Breast epithelium (tissue), 4 donors: ENCODE data around the gene CHN1. TPM values are rescaled to one million over a fixed set of nuclear protein-coding genes. Genes with fewer than 3 reads are reported as not detected.

Experiments used
- DNase-seq, 2 donors: peaks; one replicate each; pipeline ENCODE4 v3.0.0-alpha.2; 2019; ENCODE audit warnings: low spot score in 2 of 2
- H3K27ac ChIP-seq, 2 donors: fragments of 200-600 bp; sonication (generic) in 1 of 2; one replicate each; pipeline ENCODE4 v1.5.1; 2016 to 2019; ENCODE audit warnings: mild to moderate bottlenecking in 1 of 2
- H3K27me3 ChIP-seq, 2 donors: fragments of 200-600 bp; sonication (generic) in 1 of 2; one replicate each; pipeline versions ENCODE4 v1.5.1 to v1.6.0; 2017 to 2019; ENCODE audit warnings: control low read depth in 1 of 2, mild to moderate bottlenecking in 1 of 2
- H3K36me3 ChIP-seq: fragments of 200-600 bp; one replicate; pipeline ENCODE4 v1.5.1; 2019
- H3K4me1 ChIP-seq, 2 donors: fragments of 200-600 bp; sonication (generic); one replicate each; pipeline ENCODE4 v1.5.1; 2016 to 2019; ENCODE audit warnings: control low read depth in 1 of 2
- H3K4me3 ChIP-seq, 3 donors: fragments of 200-600 bp; sonication (generic); 1 replicate in 2 of 3; 2 replicates in 1 of 3; pipeline ENCODE4 v1.5.1; 2016 to 2019; ENCODE audit warnings: mild to moderate bottlenecking in 3 of 3, moderate library complexity in 2 of 3
- H3K9me3 ChIP-seq, 2 donors: fragments of 200-600 bp; sonication (generic) in 1 of 2; one replicate each; pipeline ENCODE4 v1.5.1; 2016 to 2019; ENCODE audit warnings: control low read depth in 1 of 2
- CTCF ChIP-seq, 3 donors: fragments of 450-650 bp; IDR thresholded peaks; one replicate each; pipeline ENCODE4 v1.5.1; 2016 to 2017; ENCODE audit warnings: antibody characterized with exemption in 3 of 3, mild to moderate bottlenecking in 3 of 3, moderate library complexity in 3 of 3
- POLR2A ChIP-seq: fragments of 450-650 bp; IDR thresholded peaks from one replicate; pipeline ENCODE4 v1.6.1; 2016; ENCODE audit warnings: antibody characterized with exemption, mild to moderate bottlenecking, moderate library complexity
- POLR2AphosphoS5 ChIP-seq, 3 donors: sonication (generic); formaldehyde crosslinking; IDR thresholded peaks; one replicate each; pipeline ENCODE4 v1.6.1; 2017; ENCODE audit warnings: antibody characterized with exemption in 3 of 3
- intact Hi-C: fragments of 100-400 bp; cut with DNase I; formaldehyde crosslinking; loops from one replicate; pipeline ENCODE4 v1.15.1; 2023; ENCODE audit warnings: low total_unique reads
- total RNA-seq, 3 donors: library from RNA; depleted of rRNA; stranded (reverse); fragments of >200 nt; gene quantifications; one replicate each; pipeline ENCODE4 v1.1.0, GENCODE V29; 2016

CHN1 gene
- total RNA-seq, 3 donors from 2014 or later, result 9.8 to 14.7 (median 13.4) TPM

- H3K4me3 ChIP-seq, result no peak overlapping the region
- no peaks in the 10 kb centered on the region for H3K36me3 ChIP-seq
- DNase-seq, result no peak
- no peaks in the 10 kb centered on the region for H3K9me3 ChIP-seq
- H3K4me1 ChIP-seq, result no peaks in the 10 kb centered on the region
- H3K27ac ChIP-seq, result no peak overlapping the region
- H3K27me3 ChIP-seq, result peaks cover 0 to 15% of the 10 kb centered on the region in 2 donors
- intact Hi-C loops, result no loop called here
- TF ChIP-seq CTCF (IDR thresholded peaks at IDR 0.05) (no peak), POLR2AphosphoS5 (IDR thresholded peaks at IDR 0.05) (no peak), POLR2A (no peak)
Measured at GRCh38 chr2:175002547-175003274, 2.5 kb downstream of the CHN1 start.

DNA sequence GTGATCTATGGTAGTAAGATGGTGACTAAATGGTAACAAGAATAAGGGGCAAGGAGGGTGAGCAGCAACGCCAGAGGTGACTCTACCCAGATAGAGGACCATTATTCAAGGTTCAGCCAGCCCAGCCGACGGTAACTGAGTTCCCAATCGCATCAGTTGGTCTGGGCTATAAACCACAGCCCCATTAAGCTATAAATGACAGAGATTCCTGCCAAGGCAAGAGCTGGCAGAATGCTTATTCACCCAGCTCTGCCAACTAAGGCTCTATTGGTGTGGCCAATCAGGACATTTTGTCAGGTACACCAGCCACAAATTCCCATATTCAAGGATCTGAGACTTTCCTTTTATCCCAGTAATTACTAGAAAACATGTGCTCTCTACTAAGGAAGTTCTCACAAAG is 3.6 kb downstream of the CHN1 start:
- no peak overlapping the region for H3K27ac ChIP-seq

DNA sequence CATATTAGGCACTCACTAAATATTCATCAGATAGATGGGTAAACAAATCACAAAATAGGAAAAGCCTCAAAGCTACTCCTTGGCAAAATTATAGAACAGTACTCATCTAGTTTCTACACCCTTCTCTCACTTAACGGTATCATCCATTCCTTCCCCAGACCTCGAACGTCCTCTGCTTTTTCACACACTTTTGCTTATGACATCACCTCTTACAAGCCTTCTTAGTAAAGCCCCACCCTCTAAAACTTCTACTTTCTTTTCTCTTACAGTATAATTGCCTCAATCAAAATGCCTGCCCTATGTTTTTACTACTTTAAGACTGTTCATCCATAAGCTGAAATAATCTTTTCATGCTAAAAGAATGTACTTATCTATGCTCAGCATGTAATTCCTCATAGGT is 8.1 kb downstream of the CHN1 start:
- intact Hi-C loops, result no loop called here
- Histone ChIP-seq H3K27ac (no peak overlapping the region), H3K9me3 (no peaks in the 10 kb centered on the region), H3K27me3 (no peaks in the 10 kb centered on the region), H3K4me3 (no peak overlapping the region), H3K4me1 (no peaks in the 10 kb centered on the region), H3K36me3 (no peaks in the 10 kb centered on the region)
- TF ChIP-seq POLR2A, result no peak
- TF ChIP-seq POLR2AphosphoS5 (IDR thresholded peaks at IDR 0.05), result no peak
- TF ChIP-seq CTCF (IDR thresholded peaks at IDR 0.05), result no peak
- no peak for DNase-seq

More for the DNA sequence above, 3.6 kb downstream of the CHN1 start:
- DNase-seq, result no peak
- no peaks in the 10 kb centered on the region for H3K9me3 ChIP-seq
- TF ChIP-seq POLR2AphosphoS5 (IDR thresholded peaks at IDR 0.05), result no peak
- no peak for TF ChIP-seq CTCF (IDR thresholded peaks at IDR 0.05)
- no peak for TF ChIP-seq POLR2A
- peaks cover 0 to 9% of the 10 kb centered on the region in 2 donors for H3K27me3 ChIP-seq
- no peak overlapping the region for H3K4me3 ChIP-seq
- no peaks in the 10 kb centered on the region for H3K4me1 ChIP-seq
- intact Hi-C loops, result no loop called here
- H3K36me3 ChIP-seq, result no peaks in the 10 kb centered on the region

DNA sequence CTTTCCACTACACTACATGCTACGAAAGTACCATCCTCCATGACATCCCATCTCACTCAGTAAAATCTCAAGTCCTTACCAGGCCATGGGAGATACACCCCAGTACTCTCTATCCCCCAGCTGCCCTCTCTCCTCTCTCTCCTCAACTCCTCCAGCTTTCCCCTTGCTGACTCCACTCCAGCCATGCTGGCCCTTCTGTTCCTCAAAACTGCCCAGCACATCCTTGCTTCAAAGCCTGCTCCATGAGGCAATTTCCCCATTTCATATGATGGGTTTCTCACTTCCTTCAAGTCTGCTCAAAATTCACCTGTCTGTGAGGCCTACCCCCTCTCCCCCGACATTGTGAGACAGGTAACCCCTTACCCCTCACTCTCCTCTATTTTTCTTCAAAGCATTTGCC is 8.6 kb downstream of the CHN1 start:
- intact Hi-C loops, result no loop called here
- no peaks in the 10 kb centered on the region for H3K36me3 ChIP-seq
- TF ChIP-seq CTCF (IDR thresholded peaks at IDR 0.05) (no peak), POLR2AphosphoS5 (IDR thresholded peaks at IDR 0.05) (no peak), POLR2A (no peak)

DNA sequence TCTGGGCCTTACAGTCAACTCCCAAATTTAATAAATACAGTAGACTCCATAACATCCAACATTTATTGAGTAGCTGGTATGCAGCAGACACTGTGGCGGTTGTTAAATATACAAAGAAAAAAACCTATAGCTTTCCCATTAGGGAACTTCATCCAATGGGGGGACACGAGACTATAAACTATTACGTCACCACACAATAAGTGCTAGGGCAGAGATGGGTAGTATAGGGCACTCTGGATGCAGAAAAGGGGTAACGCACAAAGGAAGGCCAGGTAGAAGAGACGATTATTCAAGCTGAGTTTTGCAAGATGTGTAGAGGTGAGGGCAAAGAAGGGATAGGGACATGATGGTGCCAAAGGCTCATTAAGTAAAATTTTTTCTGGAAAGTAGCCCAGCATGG is 10.8 kb downstream of the CHN1 start:
- Histone ChIP-seq H3K27ac (no peak overlapping the region), H3K9me3 (no peaks in the 10 kb centered on the region), H3K27me3 (no peaks in the 10 kb centered on the region), H3K36me3 (no peaks in the 10 kb centered on the region), H3K4me1 (no peaks in the 10 kb centered on the region), H3K4me3 (no peak overlapping the region)
- DNase-seq, result no peak
- intact Hi-C loops, result no loop called here
- TF ChIP-seq POLR2A, result no peak
- no peak for TF ChIP-seq POLR2AphosphoS5 (IDR thresholded peaks at IDR 0.05)
- no peak for TF ChIP-seq CTCF (IDR thresholded peaks at IDR 0.05)

More for the DNA sequence above, 8.6 kb downstream of the CHN1 start:
- no peak overlapping the region for H3K27ac ChIP-seq
- H3K4me1 ChIP-seq, result no peaks in the 10 kb centered on the region
- H3K9me3 ChIP-seq, result no peaks in the 10 kb centered on the region
- no peak overlapping the region for H3K4me3 ChIP-seq
- DNase-seq, result no peak
- H3K27me3 ChIP-seq, result no peaks in the 10 kb centered on the region
